Measurements from ENCODE around the gene SGMS1.

SGMS1 gene

DNA sequence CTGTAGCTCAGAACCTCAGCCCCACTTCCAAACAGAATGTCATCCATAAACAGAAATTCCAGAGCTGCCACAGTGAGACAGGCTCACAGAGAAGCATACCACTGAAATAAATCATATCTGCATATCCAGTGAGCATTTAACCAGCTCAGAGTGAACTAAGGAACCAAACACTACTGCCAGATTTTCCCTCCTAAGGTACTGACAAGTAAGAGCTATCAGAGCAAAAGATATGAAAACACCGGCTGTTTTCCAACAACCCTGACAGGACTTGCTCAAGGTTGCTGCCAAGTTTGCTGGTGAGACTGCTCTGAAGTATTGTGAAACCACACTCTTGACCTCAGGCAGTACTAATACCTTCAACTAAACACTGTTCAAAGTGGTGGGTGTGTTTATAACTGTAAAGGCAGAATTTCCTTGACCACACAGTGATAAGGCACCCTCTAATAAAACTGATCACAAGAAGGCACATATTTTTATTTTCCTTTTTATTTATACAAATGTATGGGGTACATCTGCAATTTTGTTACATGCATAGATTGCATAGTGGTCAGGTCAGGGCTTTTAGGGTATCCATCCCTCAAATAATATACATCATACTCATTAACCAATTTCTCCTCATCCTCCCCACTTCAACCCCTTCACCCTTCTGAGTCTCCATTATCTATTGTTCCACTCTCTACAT is 18.3 kb downstream of the SGMS1 start:
- DNase-seq, result no peak

DNA sequence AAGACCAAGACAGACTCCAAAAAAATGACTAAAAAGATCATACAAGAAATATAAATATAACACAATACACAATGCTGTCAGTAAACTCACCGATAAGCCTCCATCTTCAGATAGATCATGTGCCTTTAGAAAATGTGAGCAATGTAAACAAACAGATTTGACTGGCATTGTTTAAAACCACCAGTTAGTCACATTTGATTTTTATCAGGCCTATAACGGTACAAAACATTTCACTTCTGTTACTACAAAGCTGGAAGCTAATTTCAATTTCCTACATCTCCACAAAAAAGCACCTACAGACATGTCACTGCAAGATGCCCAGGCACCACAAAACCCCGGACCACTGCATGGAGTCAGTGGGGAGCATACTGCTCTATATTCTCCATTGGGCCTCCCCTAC is 18.9 kb downstream of the SGMS1 start:
- no peak for DNase-seq

DNA sequence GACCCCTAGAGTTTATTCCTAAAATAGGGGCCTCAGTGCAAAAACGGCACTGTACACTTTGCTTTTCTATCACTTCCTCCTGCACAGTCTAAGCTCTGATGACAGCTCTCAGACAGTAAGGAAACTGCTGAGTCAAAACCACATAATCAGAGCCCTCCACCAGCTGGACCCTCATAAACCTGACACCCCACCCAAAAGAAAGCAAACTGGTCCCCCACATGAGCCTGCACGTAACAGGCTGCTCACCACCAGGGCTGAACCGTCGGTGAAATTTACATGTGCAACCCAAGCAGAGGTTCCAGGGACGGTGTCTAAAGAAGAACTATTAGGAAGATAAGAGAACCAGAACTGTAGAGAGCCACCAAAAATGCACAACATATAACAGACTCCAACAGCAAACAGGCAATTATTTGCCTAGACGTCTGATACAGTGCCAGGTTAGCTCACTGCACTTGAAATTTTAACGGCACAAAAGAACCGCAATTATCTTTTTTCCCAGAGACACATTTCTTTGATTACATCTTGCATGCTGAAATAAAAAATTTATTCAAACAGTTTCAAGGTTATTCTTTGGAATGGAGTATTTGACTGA is 19.6 kb downstream of the SGMS1 start:
- DNase-seq, result no peak

DNA sequence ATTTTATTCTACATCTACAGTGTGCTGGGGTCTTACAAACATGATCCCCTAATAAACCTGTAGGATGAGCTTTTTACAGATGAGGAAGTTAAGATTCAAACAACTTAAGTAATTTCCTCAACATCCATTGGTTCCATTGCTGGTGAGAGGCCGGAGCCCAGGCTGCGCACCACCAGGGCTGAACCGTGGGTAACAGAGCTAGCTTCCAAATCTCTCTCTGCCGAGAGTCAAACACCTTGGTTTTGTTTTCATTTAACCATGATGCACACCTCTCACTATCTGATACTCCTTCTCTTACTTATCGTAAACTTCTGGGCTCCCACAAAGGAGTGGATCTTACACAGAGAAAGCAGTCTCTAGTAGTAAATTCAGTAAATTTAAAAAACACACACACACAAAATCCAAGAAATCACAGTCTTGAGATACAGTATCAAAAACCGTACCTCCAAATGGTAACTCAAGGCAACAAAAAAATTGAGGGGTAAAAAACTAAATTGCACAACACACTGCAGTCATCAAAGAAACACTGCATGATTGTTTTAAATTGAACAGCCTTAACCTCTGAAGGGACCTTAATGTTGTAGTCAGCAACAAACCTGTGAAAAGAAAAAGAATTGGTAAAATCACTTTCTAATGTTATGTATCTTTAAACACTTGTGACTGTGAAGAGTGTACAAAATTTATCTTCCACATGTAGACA is 20.5 kb downstream of the SGMS1 start:
- DNase-seq, result no peak

DNA sequence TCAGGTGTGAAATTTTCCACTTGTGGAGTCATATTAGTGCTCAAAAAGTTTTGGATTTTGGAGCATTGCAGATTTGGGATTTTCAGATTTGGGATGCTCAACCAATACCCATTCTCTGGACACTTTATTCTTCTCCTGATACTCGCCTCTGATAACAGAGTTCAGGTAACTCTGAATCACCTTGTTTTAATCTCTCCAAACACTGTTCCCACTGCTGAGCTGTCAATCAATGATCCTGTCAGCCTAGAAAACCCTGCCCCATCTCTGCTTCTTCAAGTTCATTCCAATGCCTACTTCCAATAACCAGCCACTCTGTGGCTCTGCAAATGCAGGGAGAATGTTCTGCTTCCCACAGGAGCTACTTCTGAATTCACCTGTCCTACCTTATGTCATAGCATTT is 21.8 kb downstream of the SGMS1 start:
- no peak for DNase-seq

DNA sequence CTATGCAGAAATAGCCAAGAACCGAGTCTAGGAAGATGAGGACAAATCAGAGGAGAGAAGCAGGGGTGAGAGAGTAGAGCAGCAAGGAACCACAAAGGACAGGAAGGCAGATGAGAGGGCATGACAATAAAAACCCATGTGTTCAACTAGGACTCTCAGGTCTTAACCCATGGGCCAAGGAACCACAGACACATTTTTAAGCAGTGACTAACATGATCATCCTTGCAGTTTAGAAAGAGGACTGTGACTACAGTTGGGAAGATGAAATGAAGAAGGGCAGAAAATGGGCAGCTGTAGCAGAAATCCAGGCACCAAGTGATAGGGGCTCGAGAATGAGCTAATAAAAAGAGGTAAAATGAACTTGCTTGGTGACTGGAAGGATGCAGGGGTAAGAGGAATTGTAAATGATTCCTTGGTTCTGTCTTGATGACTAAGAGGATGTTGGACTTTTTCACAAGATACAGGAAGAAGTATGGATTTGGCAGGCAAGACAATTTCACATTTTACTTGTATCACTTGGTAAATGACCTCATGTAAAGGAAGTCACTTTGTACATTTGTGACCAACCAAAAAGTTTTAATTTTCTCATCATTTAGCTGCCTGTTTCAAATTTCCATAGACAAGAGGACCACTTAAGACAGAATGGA is 22.8 kb downstream of the SGMS1 start:
- DNase-seq, result no peak

DNA sequence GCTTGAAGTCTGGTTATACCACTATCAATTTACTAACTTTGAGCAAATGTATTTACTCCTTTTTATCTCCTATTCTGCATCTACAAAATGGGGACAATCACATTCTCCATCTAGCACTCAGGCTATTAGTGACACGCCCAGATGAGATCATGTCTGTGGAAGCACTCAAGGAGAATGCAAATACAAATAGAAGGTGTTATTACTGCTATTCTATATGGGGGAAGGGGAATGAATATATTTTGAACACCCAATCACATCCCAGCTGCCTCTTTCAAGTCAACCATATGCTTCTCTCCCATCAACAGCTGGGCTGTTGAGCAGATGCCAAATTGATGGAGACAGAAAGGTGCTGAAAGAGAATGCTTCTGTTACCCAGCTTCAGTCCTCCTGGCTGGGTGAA is 23.5 kb downstream of the SGMS1 start:
- no peak for DNase-seq

DNA sequence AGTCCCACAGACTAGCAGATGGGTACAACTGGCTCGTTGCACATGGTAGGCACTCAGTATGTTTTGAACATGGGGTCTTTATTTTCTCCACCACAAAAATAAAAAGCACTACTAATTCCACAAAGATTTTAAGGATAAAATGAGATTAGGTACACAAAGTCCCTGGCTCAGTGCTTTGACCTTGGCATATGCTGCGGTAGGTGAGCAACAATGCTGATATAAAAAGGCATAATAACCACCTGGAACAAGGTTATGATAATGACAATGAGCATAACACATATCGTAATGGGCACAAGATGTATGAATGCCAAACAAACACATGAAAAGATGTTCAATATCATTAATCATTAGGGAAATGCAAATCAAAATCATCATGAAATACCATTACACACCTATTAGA is 26.9 kb downstream of the SGMS1 start:
- DNase-seq, result no peak

DNA sequence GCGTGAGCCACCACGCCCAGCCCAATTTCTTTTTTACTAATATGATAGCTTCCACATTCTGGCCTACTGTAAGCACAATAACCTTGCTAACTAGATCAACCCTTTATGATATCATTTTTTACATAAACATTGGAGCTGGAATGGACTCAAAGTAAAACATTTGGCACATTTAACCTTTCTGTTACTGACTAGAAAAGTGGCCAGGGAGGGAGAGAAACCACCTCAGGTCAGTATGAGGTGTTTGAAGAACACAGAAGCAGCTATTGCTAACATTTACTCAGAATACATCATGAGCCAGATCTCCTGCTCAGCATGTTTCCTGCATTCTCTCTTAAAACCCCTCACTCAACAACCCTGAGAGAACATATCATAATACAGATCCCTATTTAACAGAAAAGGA is 27.3 kb downstream of the SGMS1 start:
- no peak for DNase-seq

DNA sequence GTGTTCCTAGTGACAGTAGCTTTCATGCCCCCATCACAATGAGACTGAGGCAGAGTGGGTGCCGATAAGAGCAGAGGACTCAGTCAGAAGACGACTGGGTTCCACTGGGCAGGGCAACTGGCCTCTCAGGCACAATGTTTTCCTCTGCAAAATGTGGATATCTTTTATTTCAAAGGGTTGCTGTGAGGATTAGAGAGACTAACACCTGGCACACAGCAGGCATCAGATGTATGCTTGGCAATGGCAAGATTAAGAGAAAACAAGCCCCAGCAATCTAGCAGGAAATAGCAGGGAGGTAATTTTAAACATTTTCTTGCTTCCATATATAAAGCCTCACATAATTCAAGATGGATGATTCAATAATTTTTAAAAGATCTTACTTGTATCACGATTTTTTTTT is 28.0 kb downstream of the SGMS1 start:
- DNase-seq, result no peak

DNA sequence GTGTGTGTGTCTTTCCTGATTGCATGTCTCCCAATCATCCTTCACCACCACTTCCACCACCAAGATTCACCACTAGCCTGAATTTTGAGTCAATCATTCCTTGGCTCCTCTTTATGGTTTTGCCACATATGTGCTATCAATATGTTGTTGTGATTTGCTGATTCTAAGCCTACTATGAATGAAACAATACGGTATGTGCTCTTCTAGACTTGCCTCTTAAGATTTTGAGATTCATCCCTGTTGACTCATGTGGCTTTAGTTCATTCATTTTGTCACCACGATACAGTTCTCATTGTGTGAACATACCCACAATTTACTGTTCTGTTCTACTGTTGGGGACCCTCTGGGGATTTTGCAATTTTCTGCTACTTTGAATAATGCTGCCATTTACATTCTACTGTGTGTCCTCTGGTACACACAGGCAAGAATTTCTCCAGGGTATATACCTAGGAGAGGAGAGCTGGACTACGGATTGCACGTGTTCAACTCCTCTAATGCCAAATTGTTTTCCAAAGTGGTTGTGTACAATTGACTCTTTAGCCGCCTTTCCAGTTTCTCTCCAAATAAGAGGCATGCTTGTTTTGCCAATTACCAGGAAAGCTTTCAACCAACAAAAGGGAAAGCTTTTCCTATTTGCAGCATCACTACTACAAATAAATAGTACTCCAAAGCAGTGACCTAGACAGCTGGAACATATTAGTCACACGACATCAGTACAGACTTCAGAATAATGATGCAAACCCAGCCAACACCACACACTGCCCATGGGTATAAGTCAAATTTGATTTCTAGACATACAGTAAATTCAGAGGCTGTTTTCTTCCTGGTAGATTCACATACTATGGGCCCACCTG is 30.0 kb downstream of the SGMS1 start:
- DNase-seq, result no peak

DNA sequence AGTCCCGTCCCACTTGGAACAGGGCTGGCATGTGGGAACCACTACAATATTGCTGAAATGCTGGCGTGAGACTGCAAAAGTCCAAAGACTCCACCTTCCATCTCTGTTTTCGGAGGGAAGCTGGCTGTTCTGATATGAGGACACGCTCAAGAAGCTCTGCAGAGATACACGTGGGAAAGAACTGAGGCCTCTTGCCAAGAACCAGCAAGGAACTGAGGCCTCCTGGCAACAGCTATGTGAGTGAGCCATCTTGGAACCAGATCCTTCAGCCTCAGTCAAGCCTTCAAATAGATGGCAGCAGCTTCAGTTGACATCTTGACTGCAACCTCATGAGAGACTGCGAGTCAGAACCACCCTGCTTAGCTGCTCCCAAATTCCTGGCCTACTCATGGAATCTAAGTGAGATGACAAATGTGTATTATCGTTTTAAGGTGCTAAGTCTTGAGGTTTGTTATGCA is 30.8 kb downstream of the SGMS1 start:
- no peak for DNase-seq

DNA sequence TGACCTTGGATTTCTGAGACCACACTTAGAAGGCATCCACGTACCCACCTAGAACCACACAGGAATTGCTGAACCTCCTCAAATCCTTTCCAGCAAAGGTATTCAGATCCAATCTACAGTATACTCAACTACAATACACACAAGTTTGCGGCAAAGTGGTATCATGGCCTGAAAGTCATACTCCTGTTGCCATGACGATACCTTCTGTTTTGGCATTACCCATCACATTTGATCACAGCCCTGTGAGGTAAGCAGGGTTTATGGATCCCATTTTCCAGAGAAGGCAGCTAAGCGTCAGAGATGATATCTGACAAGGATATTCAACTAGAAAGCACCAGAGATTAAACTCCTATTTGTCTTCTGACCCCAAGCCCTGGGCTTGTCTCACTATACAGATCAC is 32.8 kb downstream of the SGMS1 start:
- DNase-seq, result no peak

DNA sequence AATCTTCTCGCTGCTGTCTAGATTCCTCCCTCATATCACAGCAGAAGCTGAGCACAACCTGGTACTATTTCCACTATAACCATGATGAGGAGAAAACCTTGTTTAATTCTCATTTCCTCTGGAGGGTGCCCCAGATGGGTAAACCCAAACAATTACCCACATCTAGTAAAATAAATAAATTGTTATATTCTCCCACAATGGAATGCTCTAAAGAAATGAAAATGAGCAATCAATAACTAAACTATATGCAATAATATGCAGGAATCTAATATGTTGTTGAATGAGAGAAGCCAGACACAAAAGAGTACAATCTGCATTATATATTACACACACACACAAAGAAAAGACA is 37.0 kb downstream of the SGMS1 start:
- no peak for DNase-seq

DNA sequence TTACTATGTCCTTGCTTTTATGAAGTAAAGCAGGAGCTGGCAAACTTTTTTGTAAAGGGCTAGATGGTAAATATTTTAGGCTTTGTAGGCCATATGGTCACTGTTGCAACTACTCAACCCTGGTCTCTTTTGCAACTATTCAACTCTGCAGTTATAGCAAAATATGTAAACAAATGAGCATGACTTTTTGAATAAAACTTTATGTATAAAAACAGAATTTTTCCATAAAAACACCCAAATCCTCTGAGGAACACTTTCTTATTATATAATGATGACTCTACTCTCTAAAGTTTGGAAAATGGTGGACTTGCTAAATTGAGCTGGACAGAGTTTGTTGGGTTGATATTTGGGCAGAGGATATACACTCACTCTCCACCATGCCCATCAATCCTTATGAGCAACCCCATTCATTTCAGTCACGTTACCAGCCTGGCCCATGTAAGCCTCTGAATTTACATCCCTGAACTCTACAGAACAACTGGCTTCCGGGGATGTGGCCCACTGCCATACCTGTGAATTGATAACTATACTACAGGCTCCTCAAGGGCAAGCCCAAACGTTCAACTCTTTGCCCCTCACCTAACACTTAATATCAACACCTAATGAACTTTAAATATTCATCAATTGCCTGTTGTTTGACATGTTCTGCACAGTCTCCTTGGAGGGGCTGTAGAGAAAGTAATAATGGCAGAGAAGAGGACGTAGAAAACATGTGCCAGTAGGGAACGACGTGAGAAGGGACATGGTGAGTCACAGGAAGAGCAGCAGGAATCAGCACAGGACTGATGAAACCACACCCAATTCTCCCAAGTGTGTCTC is 37.6 kb downstream of the SGMS1 start:
- no peak for DNase-seq

DNA sequence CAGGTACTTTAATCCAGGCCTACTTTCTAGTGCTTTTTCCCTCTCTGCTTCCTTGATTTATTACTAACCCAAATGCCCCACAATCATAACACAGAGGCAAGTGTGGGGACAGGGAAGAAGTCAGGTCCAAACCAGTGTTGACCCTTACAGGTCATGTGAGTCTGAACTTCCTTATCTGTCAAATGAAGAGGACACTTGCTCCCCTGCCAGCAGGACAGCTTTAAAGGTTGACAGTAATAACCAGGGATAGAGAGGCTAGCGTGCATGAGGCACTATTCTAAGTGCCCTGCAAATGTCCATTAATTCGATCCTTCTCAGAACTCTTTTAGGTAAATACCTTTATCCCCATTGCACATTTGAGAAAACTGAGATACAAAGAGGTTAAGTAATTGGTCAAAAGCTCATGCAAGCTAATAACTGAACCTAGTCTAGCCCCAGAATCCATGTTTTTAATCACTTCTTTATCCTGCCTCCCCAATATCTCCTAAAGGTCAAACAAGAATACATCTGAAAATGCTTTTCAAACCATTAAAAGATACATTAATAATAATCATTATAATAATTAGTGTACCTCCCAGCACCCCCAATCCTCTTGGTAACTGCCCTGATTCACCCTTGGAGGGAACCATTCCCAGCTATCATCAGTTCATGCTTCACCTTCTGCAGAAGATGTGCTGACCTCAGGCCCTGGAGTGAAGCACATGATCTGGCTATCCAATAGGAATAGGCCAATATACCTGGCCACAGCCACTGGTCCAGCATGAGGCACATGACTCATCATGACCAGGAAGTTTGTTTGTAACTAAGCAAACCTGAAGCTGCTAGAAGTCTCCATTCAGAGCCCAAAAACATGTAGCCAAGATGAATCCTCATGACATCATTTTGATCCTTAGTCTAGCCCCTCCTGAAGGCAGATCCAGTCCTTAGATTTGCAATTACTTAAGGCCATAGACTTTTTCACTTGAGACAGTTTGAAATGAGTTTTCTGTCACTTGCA is 40.7 kb downstream of the SGMS1 start:
- DNase-seq, result no peak

DNA sequence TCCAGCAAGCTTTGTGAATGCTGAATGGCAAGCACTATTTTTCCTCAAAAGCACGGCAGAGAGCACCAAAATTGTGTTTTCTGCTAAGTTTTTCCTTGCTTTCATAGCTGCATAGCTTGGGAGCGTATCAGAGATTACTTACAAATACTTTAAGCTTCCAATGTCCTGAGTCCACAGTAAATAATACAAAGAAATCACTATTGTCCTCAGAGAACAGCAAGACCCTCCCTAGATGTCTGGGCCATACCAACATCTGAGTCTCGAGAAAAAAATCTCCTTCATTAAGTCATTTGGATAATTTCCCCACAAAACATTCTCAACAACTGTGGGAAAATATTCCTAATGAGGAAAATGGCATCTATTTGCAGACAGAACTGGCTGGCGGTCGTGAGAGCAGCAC is 41.7 kb downstream of the SGMS1 start:
- DNase-seq, result no peak

DNA sequence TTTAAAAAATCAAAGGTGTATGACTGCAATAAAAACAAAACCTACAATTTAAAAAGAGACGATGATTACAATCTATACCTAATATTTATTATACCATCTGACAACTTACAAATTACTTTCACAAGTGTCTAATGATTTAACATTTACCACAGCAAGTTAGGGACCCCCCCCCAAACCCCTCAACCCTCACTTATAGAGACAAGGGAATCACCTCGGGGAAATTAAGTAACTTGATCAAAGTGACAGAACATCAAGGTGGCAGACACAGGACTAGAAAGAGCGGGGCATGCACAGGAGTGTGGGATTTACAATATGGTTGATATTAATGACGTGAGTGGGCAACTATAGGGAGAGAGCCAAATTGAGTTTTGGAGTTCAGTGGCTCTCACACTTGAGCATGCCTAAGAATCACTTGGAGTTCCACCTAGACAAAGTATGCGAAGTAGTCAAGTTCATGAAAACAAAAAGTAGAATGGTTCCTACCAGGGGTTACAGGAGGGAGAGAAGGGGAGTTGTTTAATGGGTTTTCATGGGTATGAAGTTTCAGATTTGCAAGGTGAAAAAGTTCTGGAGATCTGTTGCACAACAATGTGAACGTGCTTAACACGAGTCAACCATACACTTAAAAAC is 43.4 kb downstream of the SGMS1 start:
- no peak for DNase-seq

DNA sequence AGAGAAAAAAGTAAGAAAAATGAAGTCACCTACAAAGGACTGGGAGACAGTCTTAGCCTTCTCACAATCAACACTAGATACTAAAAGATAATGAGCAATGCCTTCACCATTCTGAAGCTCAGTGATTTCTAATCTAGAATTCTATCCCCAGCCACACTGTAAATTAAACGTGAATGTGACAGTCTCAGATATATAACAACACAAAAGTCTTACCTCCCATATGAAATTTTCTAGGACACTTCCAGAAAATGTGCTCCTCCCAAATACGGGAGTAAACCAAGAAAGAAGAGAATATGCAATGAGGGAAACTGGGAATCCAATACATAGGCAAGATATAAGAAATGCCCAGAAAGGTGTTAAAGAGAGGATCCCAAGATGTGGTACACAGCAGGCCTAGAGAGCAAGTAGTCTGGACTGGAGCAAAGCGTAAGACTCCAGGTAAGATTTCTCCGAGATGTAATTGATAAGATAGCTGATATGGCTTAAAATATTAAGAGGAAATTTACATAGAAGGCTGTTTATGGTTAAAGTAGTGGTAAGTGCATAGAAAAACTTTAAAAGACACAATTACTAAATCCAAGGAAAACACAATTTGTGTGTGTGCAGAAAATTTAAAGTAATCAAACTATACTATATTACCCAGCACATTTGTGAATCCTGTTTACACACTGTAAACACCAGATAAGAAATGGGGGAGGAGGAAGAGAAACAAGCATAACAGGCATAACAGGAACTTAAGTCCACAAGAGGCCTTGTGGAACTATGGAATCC is 44.1 kb downstream of the SGMS1 start:
- DNase-seq, result no peak

DNA sequence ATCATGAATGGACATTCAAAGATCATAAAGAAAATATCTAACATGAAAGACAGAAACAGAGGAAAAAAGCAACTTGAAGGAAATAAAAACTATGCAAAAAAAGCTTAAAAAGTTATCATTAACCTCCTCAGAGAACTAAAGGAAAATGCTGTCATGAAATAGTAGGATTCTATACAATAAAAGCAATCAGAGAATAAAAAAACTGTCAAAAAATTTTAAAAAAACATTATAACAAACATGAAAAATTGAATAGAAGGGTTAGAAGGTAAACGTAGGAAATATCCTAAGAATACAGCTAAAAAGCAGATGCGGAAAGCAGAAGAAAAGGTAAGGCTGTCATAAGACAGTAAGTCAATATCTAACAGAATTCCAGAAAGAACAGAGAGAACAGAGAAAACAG is 44.8 kb downstream of the SGMS1 start:
- DNase-seq, result no peak

All from activated naive CD4-positive, alpha-beta T cell treated with Interleukin-2 at 50 U/mL for 16 hours (primary cell).